ENCODE data around the gene NRP1.

The NRP1 gene

GRCh38 chr10:33192190-33192589 is 142.3 kb downstream of the NRP1 start:
- in situ Hi-C loops (cut with HindIII; ENCODE audit: low sequenced_read_pairs) = no loop called here
- no peak overlapping the region for H3K4me3 ChIP-seq (ENCODE audit: low read depth, low read length)
- DNase-seq (ENCODE audit: low read depth, low spot score) = no peak
- TF ChIP-seq CTCF (IDR thresholded peaks at IDR 0.05; ENCODE audit: low read depth, low read length) = no peak

- peak; percentile 79 for DNase-seq (ENCODE audit: low read depth, low spot score)
- TF ChIP-seq CTCF (IDR thresholded peaks at IDR 0.05; ENCODE audit: low read depth, low read length) = no peak
- no peak overlapping the region for H3K4me3 ChIP-seq (ENCODE audit: low read depth, low read length)
- in situ Hi-C loops (cut with HindIII; ENCODE audit: low sequenced_read_pairs) = no loop called here
These were observed 144.1 kb downstream of the NRP1 start for GRCh38 chr10:33190406-33190805.

- in situ Hi-C loops (cut with HindIII; ENCODE audit: low sequenced_read_pairs) = no loop called here
- no peak for TF ChIP-seq CTCF (IDR thresholded peaks at IDR 0.05; ENCODE audit: low read depth, low read length)
- DNase-seq (ENCODE audit: low read depth, low spot score) = no peak
These were observed 144.7 kb downstream of the NRP1 start for GRCh38 chr10:33189808-33190207.

GRCh38 chr10:33189363-33189762 is 145.1 kb downstream of the NRP1 start:
- no peak overlapping the region for H3K4me3 ChIP-seq (ENCODE audit: low read depth, low read length)
- in situ Hi-C loops (cut with HindIII; ENCODE audit: low sequenced_read_pairs) = no loop called here
- DNase-seq (ENCODE audit: low read depth, low spot score) = no peak
- no peak for TF ChIP-seq CTCF (IDR thresholded peaks at IDR 0.05; ENCODE audit: low read depth, low read length)

More at GRCh38 chr10:33189808-33190207, 144.7 kb downstream of the NRP1 start:
- H3K4me3 ChIP-seq (ENCODE audit: low read depth, low read length) = no peak overlapping the region

GRCh38 chr10:33187427-33187999 is 147.0 kb downstream of the NRP1 start:
- in situ Hi-C loops (cut with HindIII; ENCODE audit: low sequenced_read_pairs) = no loop called here
- TF ChIP-seq CTCF (IDR thresholded peaks at IDR 0.05; ENCODE audit: low read depth, low read length) = no peak
- no peak overlapping the region for H3K4me3 ChIP-seq (ENCODE audit: low read depth, low read length)
- DNase-seq (ENCODE audit: low read depth, low spot score) = no peak

GRCh38 chr10:33186150-33186549 is 148.3 kb downstream of the NRP1 start:
- no peak for DNase-seq (ENCODE audit: low read depth, low spot score)
- TF ChIP-seq CTCF (IDR thresholded peaks at IDR 0.05; ENCODE audit: low read depth, low read length) = no peak
- in situ Hi-C loops (cut with HindIII; ENCODE audit: low sequenced_read_pairs) = no loop called here
- no peak overlapping the region for H3K4me3 ChIP-seq (ENCODE audit: low read depth, low read length)

GRCh38 chr10:33183655-33184054 is 150.8 kb downstream of the NRP1 start:
- no peak overlapping the region for H3K4me3 ChIP-seq (ENCODE audit: low read depth, low read length)
- in situ Hi-C loops (cut with HindIII; ENCODE audit: low sequenced_read_pairs) = no loop called here
- DNase-seq (ENCODE audit: low read depth, low spot score) = no peak
- TF ChIP-seq CTCF (IDR thresholded peaks at IDR 0.05; ENCODE audit: low read depth, low read length) = no peak
